Measurements from ENCODE around the gene FAM170B. TPM values are rescaled to one million over a fixed set of nuclear protein-coding genes. Genes with fewer than 3 reads are reported as not detected.

Gene FAM170B
- total RNA-seq, 1 experiment from 2014 or later = not detected

DNA sequence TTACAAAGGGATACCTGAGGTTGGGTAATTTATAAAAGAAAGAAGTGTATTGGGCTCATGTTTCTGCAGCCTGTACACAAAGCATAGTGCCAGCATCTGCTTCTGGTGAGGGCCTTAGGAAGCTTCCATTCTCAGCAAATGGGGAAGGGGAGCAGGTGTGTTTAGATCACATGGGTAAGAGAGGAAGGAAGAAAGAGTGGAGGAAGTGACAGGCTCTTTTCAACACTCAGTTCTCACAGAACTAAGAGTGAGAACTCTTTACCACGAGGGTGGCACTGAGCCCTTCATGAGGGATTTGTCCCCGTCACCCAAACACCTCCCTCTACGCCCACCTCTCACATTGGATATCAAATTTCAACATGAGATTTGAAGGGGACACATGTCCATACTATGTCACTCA, 506 bp upstream of the FAM170B start:
- DNase-seq (ENCODE audit: low spot score) = no peak
- in situ Hi-C loops (cut with HindIII; ENCODE audit: low sequenced_read_pairs) = no loop called here

DNA sequence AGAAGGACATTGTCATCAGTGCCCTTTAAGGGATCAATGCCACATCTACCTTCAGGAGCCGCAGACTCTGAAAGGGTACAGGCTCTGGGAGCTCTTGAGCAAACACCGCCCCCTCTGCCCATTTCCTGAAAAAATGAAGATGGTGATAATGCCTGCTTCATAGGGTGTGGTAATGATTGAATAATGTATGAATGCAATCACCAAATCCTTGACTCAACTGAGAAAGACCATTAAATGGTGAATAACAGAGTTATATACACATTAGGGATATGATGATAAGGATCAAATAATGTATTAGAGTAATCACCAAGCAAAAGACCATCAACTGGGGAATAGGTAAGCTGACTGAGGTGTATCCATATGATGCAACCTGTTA, 1.5 kb downstream of the FAM170B start:
- in situ Hi-C loops (cut with HindIII; ENCODE audit: low sequenced_read_pairs) = no loop called here
- DNase-seq (ENCODE audit: low spot score) = no peak

DNA sequence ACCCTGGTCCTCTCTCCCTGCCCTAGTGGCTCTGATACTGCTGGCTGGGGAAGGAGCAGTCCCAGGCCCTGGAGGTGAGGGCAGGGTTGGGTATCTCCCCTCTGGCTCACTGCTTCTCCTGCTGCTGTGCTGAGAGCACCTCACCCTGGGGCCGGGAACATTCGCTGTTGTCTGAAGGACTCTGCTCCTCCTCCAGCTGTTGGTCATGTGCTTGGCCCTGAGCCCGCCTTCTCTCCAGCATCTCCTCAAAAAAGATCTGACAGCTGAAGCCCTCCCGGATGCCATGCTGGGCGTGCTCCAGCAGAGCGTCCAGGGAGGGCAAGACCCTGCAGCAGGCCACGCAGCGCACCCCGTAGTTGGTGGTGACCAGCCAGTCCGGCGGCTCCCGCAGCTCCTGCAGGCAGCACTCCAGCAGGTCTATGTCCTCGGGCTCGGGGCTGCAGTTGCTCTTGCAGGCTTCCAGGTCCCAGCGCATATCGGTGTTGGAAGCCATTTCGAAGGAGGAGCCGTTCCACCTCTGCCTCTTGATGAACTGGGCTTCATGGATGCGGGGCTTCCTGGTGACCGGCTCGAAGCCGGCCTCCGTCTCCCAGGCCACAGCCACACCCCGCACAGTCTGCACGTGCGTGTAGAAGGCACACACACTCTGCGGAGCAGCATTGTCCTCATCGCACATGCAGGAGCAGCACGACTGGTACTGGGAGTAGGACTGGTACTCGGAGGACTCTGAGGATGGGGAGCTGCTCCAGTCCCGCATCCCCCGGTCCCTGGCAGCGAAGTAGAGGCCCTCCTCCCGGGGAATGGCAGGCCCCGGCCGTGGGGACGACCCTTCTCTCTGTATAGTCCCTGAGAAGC, 2.1 kb downstream of the FAM170B start:
- in situ Hi-C loops (cut with HindIII; ENCODE audit: low sequenced_read_pairs) = no loop called here

DNA sequence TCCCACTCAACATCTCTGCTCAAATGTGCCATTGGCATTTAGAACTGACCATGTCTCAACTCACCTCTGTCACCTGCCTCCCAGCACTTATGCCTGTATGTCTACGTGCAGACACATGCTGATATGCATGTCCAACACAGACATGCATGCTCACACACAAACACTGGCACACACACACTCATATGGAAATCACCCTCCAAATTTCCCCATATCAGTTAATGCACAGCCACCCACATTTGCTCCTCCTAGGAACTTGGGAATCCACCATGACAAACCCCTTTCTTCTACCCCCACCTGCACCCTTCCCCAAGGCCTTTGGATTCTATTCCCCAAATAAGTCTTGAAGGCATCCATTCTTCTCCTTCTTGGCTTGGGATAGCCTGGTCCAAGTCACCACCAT, 4.4 kb downstream of the FAM170B start:
- no peak for DNase-seq (ENCODE audit: low spot score)
- in situ Hi-C loops (cut with HindIII; ENCODE audit: low sequenced_read_pairs) = no loop called here

More for the DNA sequence above, 2.1 kb downstream of the FAM170B start:
- DNase-seq (ENCODE audit: low spot score) = no peak

DNA sequence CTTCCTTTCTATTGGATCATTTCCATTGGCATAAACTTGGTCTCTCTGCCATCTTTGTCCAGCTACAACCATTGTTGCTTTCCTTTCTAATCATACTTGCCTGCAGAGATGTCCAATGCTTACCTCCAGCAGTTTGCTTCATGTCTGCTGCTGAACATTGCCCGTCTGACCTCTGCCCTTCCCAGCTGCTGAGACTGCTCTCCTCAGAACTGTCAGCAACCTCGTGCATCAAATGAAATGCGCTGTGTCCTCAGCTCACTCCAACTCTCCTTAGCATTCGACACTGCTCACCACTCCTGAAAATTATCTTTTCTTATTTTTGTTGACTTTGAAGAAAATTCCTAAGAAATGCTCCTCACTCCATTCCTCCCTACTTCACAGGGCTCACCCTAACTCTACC, 5.0 kb downstream of the FAM170B start:
- in situ Hi-C loops (cut with HindIII; ENCODE audit: low sequenced_read_pairs) = no loop called here
- DNase-seq (ENCODE audit: low spot score) = no peak

DNA sequence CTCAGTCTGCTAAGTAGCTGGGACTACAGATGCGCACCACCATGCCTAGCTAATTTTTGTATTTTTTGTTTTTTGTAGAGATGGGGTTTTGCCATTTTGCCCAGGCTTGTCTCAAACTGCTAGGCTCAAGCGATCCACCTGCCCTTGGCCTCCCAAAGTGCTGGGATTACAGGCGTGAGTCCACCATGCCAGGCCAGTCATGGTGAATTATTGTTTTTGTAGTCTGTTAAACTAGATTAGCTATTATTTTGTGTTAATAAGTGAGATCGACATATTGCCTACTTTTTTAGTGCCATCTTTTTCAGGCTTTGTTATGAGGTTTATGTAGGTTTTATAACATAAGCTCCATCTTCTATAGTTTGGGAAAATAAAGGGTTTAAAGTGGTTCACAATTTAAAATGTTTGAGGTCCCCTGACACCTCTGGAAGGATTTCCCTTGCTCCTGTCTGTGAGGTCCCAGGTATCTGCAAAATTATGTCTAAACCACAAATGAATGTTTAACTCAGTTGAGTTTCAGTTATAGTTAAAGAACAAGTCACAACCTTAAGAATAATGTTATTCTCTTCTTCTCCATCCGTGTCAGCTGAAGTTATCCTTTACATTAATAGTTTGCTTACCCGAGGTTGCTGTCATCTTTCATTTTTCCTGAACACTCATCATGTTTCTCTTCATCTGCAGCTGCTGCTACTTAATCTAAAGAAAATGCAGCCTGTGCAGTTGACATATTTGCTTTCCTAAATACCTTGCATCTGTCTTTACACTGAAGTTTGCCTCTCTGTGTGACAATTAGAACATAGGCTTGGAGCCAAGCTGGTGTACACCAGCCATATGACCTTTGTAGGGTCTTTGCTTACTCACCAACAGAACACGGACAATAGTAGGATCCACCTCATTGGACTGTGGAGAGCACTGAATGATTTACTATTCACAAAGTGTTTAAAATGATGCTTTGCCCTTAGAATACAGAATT, 9.6 kb downstream of the FAM170B start:
- no peak for DNase-seq (ENCODE audit: low spot score)
- in situ Hi-C loops (cut with HindIII; ENCODE audit: low sequenced_read_pairs) = no loop called here

DNA sequence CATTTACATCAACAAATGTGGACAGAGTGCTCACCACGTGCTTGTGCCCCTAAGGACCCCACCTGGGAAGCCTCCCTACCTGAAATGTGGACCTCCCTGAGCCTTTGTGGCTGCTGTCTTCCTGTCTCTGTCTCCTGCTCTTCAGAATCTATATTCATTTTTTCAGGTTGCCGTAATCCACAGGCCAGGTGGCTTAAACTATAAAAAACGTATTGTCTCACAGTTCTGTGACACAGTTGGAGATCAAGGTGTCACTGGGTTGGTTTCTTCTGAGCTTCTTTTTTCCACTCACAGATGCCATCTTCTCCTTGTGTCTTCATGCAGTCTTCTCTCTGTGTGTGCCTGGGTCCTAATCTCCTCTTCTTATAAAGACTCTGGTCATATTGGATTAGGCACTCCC, 12.9 kb downstream of the FAM170B start:
- in situ Hi-C loops (cut with HindIII; ENCODE audit: low sequenced_read_pairs) = no loop called here
- DNase-seq (ENCODE audit: low spot score) = no peak

DNA sequence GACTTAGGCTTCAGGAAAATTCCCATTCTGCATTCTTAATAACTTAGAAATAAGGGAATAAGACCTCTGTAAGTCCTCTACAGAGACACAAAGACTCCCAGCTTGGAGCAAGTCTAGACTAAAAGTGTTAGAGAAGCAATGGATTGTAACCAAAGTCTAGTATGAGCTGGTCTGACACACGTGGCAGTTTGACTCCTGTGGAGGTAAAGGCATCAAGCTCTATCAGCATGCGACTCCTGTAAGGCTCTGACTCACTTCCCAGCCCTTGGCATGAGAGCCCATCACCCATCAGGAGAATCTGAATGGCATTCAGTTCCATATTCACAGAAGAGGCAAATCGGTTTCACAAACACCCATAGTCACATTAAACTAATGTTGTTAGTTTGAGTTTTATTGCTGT, 14.1 kb downstream of the FAM170B start:
- in situ Hi-C loops (cut with HindIII; ENCODE audit: low sequenced_read_pairs) = no loop called here
- no peak for DNase-seq (ENCODE audit: low spot score)

DNA sequence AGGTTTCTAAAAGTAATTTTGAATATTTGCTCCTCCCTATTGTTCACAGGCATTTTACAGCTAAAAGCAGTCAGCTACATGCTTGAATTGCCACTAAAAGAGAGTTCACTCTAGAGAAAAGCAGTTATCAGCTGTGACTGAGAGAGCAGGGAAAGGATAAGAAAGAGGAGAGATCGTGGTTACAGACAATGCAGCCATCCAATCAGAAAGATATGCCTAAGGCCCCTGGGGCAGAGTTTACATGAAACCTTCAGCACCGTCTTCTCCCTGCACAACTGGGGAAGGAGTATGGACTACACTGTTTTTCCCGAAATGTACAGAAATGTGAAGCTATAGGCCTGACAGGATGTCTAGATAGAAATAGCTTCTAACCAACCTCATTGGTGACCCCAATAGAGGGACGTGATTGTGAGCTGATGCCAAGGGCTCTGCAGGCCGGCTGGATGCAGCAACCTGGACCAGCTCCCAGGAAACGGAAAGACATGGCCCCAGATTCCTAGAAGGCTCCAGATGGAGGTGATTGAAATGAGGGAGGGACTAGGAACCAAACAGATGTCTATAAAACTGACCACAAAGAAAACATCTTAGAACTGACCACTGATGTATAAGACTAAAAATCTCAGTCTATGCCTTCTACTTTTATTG, 15.3 kb downstream of the FAM170B start:
- no peak for DNase-seq (ENCODE audit: low spot score)
- in situ Hi-C loops (cut with HindIII; ENCODE audit: low sequenced_read_pairs) = no loop called here

DNA sequence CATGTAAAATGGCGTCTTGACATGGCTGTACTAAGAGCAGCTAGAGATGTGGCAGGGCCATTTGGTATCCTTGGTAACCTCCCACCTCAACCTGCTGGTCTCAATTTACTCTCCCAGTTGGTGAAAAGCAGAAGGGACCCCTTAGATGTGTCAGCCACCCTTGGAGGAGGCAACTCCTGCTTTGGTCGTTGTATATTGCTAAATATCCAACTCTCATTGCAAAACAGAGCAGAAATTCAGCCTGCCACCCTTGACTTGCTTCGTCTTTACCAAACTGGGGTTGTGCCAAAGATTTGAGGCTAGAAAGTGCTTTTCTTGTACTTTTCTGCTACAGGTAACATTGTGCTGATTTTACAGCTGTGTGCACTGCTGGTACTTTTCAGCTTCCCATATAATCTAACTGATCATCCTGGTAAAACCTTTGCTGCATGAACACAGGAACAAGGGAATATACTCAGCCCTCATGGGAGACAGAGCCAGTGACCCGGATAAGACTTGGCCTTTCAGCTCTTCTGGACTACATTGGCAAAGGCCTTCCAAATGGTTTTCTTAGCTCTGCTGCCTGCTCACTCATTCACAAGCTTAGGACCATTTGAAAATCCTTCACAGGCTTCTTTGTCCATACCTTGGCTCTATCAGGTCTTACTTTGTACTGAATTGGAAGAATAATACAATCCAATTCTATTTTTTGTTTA, 16.3 kb downstream of the FAM170B start:
- in situ Hi-C loops (cut with HindIII; ENCODE audit: low sequenced_read_pairs) = no loop called here
- peak; percentile 25 for DNase-seq (ENCODE audit: low spot score)

DNA sequence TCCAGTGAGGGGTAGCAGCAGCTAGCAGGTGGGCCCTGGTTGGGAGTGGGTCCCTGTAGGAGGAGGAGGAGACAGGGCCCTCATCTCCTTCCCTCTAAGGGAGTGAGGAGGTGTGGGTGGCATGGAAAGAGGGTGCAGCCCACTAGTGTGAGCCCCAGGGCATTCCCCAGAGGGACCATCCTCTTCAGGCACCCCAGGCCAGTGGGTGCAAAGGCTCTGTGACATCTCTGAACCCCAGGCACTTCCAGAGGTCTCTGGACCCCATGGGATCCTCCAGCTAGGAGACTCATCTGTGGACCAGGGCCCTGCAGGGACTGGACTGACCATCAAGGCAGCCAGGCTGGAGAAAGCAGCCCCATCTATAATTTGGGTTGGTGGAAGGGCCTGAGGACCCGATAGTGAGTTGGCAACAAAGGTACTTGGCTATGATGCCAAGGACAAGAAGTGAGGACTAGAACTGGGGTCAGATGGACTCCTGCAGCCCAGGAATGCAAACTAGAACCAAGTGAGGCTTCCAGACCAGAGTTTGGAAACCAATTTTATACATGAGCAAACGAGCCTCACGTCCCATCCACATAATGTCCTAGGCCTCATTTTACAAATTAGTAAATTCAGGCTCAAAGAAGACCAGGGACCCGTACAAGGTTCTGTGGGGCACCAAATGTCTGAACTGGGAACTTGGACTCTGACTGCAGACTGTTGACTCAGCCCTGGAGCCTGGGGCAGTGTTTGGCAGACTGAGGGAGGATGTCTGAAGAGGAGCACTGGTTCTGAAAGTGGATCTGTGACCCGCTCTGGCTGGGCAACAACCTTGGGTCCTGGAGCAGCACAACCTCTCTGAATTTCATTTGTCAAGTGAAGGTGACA, 17.1 kb downstream of the FAM170B start:
- DNase-seq (ENCODE audit: low spot score) = no peak
- in situ Hi-C loops (cut with HindIII; ENCODE audit: low sequenced_read_pairs) = no loop called here

DNA sequence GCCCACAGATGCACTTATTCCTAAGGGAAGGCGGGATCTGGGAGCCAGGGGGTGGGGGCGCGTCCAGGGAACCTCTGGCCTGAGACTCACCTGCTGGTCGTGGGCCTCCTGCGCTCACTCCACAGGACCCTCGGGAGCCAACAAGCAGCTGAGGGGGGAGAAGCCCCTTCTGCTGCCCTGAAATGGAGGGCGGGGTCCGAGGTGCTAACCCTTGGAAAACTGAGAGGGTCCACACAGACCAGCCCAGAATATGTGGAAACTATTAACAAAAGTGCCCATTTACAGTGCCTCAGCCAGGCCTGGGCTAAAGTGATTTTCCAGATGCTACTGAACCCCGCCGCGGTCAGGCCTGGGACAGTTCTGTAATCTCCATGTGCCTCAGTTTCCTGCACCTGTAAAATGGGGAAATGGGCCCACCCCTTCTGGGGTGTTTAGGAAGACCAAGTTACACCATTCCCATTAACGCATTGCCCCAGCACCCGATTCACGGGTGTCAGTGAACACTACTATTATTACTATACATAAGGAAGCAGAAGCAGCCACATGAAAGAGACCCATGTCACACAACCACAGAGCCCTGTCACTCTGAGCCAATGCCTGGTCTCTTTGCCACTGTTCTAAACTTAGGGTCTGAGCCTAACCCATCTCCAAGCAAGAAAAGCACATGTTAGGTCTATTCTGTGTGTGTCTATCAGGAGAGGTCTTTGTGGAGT, 17.9 kb downstream of the FAM170B start:
- DNase-seq (ENCODE audit: low spot score) = no peak
- in situ Hi-C loops (cut with HindIII; ENCODE audit: low sequenced_read_pairs) = no loop called here

DNA sequence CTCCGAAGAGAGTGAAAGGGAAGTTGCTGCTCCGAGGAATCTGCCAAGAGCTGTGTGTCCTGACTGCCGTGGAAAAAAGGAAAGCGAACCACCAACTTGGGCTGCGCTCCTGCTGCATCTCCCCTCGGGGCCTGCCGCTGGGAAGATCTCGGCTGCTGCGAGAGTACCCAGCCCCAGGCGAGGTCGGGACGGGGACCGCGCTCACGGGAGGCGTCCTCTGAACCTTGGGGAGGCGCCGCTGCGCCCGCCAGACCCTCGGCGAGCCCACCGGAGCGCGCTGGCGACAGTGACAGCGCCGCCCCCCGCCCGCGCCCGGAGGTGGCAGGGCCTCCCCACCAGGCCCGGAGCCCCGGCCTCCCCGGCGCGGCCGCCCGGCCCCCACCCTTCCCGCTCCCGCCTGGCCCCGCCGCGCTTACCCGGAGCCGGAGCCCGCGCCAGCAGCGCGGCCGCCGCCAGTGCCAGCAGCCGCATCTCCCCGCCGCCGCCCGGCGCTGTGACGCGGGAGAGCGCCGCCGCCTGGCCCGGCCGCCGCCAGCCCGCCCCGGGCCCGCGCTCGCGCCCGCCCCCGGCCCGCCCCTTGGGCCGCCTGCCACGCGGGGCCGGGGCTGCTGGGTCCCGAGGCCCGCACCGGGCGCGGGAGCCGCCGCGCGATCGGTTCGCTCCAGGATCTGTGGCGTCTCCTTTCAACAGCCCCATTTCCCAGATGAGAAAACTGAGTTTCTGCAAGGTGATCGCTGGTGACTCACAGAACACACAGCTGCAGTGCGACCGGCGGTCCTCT, 18.6 kb downstream of the FAM170B start, which contains the start of gene VSTM4:
TSS of gene VSTM4 (minus strand) at position 508 of the 781 bp plus-strand sequence. CDS start at position 471, 37 bp downstream.
- no peak for DNase-seq (ENCODE audit: low spot score)
- in situ Hi-C loops (cut with HindIII; ENCODE audit: low sequenced_read_pairs) = no loop called here

DNA sequence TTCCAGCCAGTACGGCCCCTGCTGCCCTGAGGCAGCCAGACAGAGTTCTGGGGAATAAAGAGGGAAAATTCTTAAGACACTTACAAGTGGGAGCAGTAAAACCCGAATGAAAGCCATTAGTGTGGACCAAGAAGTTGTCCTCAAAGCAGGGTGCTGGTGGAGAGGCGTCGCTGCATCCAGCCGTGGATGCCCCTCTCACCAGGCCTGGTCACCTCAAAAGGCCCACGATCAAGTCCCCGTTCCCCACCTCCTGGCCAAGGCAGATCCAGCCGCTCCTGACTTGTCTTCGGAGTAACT, 19.2 kb downstream of the FAM170B start:
- no peak for DNase-seq (ENCODE audit: low spot score)
- in situ Hi-C loops (cut with HindIII; ENCODE audit: low sequenced_read_pairs) = no loop called here

DNA sequence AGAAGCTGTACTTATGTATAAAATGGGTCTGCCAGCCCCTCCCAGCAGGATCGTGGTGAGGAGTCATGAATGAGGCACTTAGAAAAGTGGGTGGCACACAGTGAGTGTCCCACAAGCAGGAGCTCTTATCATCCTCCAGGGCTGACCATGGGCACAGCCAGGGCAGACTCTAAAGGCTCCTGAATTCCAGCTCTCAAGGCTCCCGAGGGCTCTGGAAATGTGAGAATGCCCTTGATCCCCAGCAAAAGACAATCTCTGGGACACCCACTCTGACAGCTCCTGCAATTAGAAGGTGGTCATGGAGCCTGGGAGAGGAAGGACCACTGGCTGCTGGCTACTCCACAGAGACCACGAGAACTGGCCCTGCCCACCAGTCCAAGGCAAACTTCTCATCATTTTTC, 20.1 kb downstream of the FAM170B start:
- no peak for DNase-seq (ENCODE audit: low spot score)
- in situ Hi-C loops (cut with HindIII; ENCODE audit: low sequenced_read_pairs) = no loop called here

DNA sequence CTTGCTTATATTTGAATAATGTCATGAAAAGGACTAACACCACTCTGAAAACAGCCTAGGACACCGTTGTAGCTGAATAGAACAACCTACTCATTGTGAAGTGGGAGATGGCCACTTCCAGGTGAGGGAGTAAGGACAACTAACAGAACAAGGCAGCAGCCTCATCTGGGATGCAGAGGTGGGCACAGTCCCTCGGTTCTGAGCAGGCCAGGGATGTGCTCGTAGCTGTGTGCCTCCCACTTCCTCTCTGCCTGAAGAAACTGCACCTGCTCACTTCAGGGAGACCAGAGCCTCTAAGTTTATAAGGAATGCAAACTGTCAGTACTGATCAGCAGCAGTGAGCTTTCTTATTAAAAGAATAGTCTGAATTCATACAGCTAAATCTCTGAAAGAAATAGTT, 21.0 kb downstream of the FAM170B start:
- in situ Hi-C loops (cut with HindIII; ENCODE audit: low sequenced_read_pairs) = no loop called here
- no peak for DNase-seq (ENCODE audit: low spot score)

DNA sequence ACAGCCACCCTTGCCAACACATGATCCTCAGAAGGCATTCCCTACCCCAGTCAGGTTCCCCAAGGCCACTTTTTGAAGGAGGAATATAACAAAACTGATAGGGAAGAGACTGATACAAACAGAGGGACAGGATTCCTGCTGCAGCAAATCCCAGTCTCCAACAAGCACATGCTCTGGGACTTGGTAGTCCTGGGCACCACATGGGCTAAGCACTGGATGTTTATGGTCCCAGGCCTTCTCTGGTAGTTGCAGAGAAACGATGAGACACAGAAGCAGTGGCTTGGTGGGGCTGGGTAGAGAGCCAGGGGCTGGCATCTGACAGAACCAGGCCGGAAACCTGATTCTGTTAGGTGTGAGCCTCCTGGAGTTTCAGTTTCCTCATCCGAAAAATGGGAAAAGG, 21.7 kb downstream of the FAM170B start:
- no peak for DNase-seq (ENCODE audit: low spot score)
- in situ Hi-C loops (cut with HindIII; ENCODE audit: low sequenced_read_pairs) = no loop called here

Measured in G401 (cell line).